HepG2 (cell line): ENCODE results near the gene RAB3IP. TPM values are rescaled to one million over a fixed set of nuclear protein-coding genes. Genes with fewer than 3 reads are reported as not detected.

Experiments used
- ATAC-seq: fragments of 200-7000 bp; cut with Tn5 transposase; 3 replicates; pipeline ENCODE4 v1.9.1; 2020; ENCODE audit warnings: mild to moderate bottlenecking, moderate library complexity
- BruUV-seq: library from RNA; stranded (reverse); fragments of 400-500 nt; replicated peaks from 2 replicates; lab custom pipeline; 2021; lab: Mats Ljungman, UMichigan
- CTCF ChIA-PET: fragments of 300-600 bp; formaldehyde crosslinking; extraction: SDS; loops from one replicate; lab custom pipeline; 2021; ENCODE audit warnings: low total read pairs, inconsistent platforms, low intra/inter-chr PET ratio; lab: Yijun Ruan, JAX
- POLR2A ChIA-PET: fragments of 350-600 bp; sonication (Branson Sonifier 250); formaldehyde crosslinking; loops from one replicate; lab custom pipeline; 2020; ENCODE audit warnings: antibody characterized with exemption, inconsistent platforms; lab: Yijun Ruan, JAX
- DNase-seq: peaks from one replicate; pipeline ENCODE4 v3.0.0-alpha.2; 2015; ENCODE audit warnings: low spot score
- FAIRE-seq: peaks from 3 replicates; lab custom pipeline; 2011; peaks lifted over from hg19 to GRCh38; lab: Jason Lieb, UNC
- H2AFZ ChIP-seq: one replicate; pipeline ENCODE4 v1.6.1; 2011; ENCODE audit warnings: low read length, inconsistent platforms
- H3K27ac ChIP-seq: fragments of 300-600 bp; 3 replicates; pipeline ENCODE4 v1.8.0; 2011; ENCODE audit warnings: mixed run types, mild to moderate bottlenecking, mixed read lengths, low read length, inconsistent platforms; ENCODE audit not compliant: insufficient read depth; ENCODE audit errors: extremely low read length
- H3K27me3 ChIP-seq, 2 experiments: fragments of 200-600 bp in 1 of 2; 2 replicates in 1 of 2; 3 replicates in 1 of 2; pipeline versions ENCODE4 v1.6.0 to v1.8.0; 2011; ENCODE audit warnings: low read length in 2 of 2, mild to moderate bottlenecking in 2 of 2, moderate library complexity in 2 of 2, inconsistent platforms in 1 of 2; ENCODE audit not compliant: insufficient read depth in 2 of 2, control insufficient read depth in 1 of 2
- H3K36me3 ChIP-seq, 2 experiments: fragments of 200-600 bp in 1 of 2; replicated peaks in 1 of 2; 2 replicates in 1 of 2; 3 replicates in 1 of 2; pipeline versions ENCODE4 v1.5.1 to v1.8.0; 2011; ENCODE audit warnings: low read length in 2 of 2, inconsistent platforms in 1 of 2; ENCODE audit not compliant: insufficient read depth in 2 of 2, control insufficient read depth in 1 of 2
- H3K4me1 ChIP-seq: 2 replicates; pipeline ENCODE4 v1.5.1; 2012; ENCODE audit warnings: low read length, inconsistent platforms; ENCODE audit not compliant: insufficient read depth
- H3K4me2 ChIP-seq: 2 replicates; pipeline ENCODE4 v1.6.0; 2011; ENCODE audit warnings: low read depth, low read length, inconsistent platforms
- H3K4me3 ChIP-seq, 3 experiments: fragments of 200-600 bp in 1 of 3; sonication (generic), shearing (Covaris generic) in 1 of 3; replicated peaks in 1 of 3; 2 replicates each; pipeline ENCODE4 v1.5.1; 2011 to 2016; ENCODE audit warnings: low read length in 3 of 3, inconsistent platforms in 2 of 3, low read depth in 2 of 3, mild to moderate bottlenecking in 2 of 3, control low read depth in 1 of 3, mixed read lengths in 1 of 3; ENCODE audit not compliant: insufficient read depth in 1 of 3
- H3K79me2 ChIP-seq: one replicate; pipeline ENCODE4 v1.6.1; 2011; ENCODE audit warnings: low read length, inconsistent platforms; ENCODE audit not compliant: insufficient read depth
- H3K9ac ChIP-seq: 2 replicates; pipeline ENCODE4 v1.6.0; 2011; ENCODE audit warnings: mild to moderate bottlenecking, low read depth, low read length, inconsistent platforms; ENCODE audit not compliant: insufficient read depth
- H3K9me3 ChIP-seq: 2 replicates; pipeline ENCODE4 v1.5.1; 2012; ENCODE audit warnings: mild to moderate bottlenecking, low read length
- H4K20me1 ChIP-seq: 2 replicates; pipeline ENCODE4 v1.6.0; 2011; ENCODE audit warnings: inconsistent platforms, mild to moderate bottlenecking, low read length, moderate library complexity; ENCODE audit not compliant: insufficient read depth
- AKNA ChIP-seq: sonication (generic); formaldehyde crosslinking; IDR thresholded peaks from 2 replicates; pipeline ENCODE4 v1.4.0; 2020; ENCODE audit warnings: missing genetic modification reagents, borderline replicate concordance
- CEBPB ChIP-seq: IDR thresholded peaks from 2 replicates; pipeline ENCODE4 v1.6.1; 2011; ENCODE audit warnings: low read depth, low read length, improper control_type of control experiment, borderline replicate concordance
- GTF2F1 ChIP-seq: fragments of 150-350 bp; IDR thresholded peaks from 2 replicates; pipeline ENCODE4 v1.6.1; 2014; ENCODE audit warnings: low read length
- MLLT10 ChIP-seq: sonication (generic); formaldehyde crosslinking; IDR thresholded peaks from 2 replicates; pipeline ENCODE4 v1.4.0; 2020; ENCODE audit warnings: missing genetic modification reagents
- MNT ChIP-seq: fragments of 450-650 bp; IDR thresholded peaks from 2 replicates; pipeline ENCODE4 v1.6.1; 2016
- U2AF1 ChIP-seq: fragments of 200-400 bp; formaldehyde crosslinking; optimal IDR thresholded peaks from 2 replicates; pipeline ENCODE3; 2017; ENCODE audit warnings: mild to moderate bottlenecking, low read depth, low read length
- ZBTB25 ChIP-seq: IDR thresholded peaks from 2 replicates; pipeline ENCODE4 v1.6.1; 2018; ENCODE audit warnings: missing genetic modification reagents
- ZNF382 ChIP-seq: sonication (generic); formaldehyde crosslinking; IDR thresholded peaks from 2 replicates; pipeline ENCODE4 v1.5.0; 2020; ENCODE audit warnings: missing genetic modification reagents, mild to moderate bottlenecking, borderline replicate concordance
- ZNF609 ChIP-seq: sonication (generic); formaldehyde crosslinking; IDR thresholded peaks from 2 replicates; pipeline ENCODE4 v1.4.0; 2020; ENCODE audit warnings: mild to moderate bottlenecking, missing genetic modification reagents, borderline replicate concordance
- ZNF878 ChIP-seq: sonication (generic); formaldehyde crosslinking; IDR thresholded peaks from 2 replicates; pipeline ENCODE4 v1.8.1; 2023; ENCODE audit warnings: mild to moderate bottlenecking, missing genetic modification reagents, moderate library complexity
- WGBS: methylation state at CpG from one replicate; pipeline ENCODE4 v1.1.6; 2017; ENCODE audit warnings: low lambda C conversion rate; 5-methylcytosine and 5-hydroxymethylcytosine counted together
- in situ Hi-C: cut with HindIII; loops from 2 replicates; pipeline ENCODE4 v1.10.0; 2017; ENCODE audit warnings: low pct_unique_long_range_greater_than_20kb; ENCODE audit not compliant: extremely low pct_ligation_motif_present
- intact Hi-C: fragments of 100-400 bp; cut with micrococcal nuclease; formaldehyde crosslinking; loops from one replicate; pipeline ENCODE4 v1.10.0; 2022; ENCODE audit not compliant: unreplicated experiment
- polyA plus RNA-seq, 8 experiments: library from polyadenylated mRNA; depleted of rRNA in 3 of 8; stranded (reverse) in 7 of 8; unstranded in 1 of 8; fragments of >200 nt; fragmentation: Illumina TruSeq in 4 of 8; extraction: Trizol in 4 of 8; gene quantifications; 2 replicates each; pipeline versions ENCODE4 v1.2.1 to v1.2.3, GENCODE V29; 2011 to 2016; ENCODE audit warnings: low read depth in 4 of 8, missing spikeins in 1 of 8, mixed read lengths in 1 of 8; ENCODE audit not compliant: insufficient read depth in 1 of 8
- total RNA-seq, 5 experiments: library from RNA; depleted of rRNA; stranded (reverse); fragments of >200 nt; fragmentation: Illumina TruSeq; extraction: Trizol; gene quantifications; 2 replicates each; pipeline ENCODE4 v1.2.3, GENCODE V29; 2016; ENCODE audit warnings: low read depth in 1 of 5
- TF ChIP-seq, protein P1 (sequence below): sonication (generic); formaldehyde crosslinking; IDR thresholded peaks from 2 replicates; pipeline ENCODE4 v1.4.0; 2020; ENCODE audit warnings: missing genetic modification reagents

RAB3IP gene
- total and polyA plus RNA-seq, 2 of the 13 experiments (the other 11 are each of a cell fraction or from before 2014, with no cell fraction given): 33.6 to 41.1 TPM

GRCh38 chr12:69758105-69758504 lies 19.4 kb downstream of the RAB3IP start:
- Histone ChIP-seq H3K9me3 (no peaks in the 10 kb centered on the region), H3K9ac (no peak overlapping the region), H3K36me3 (peaks cover 1 to 5% of the 10 kb centered on the region in 2 experiments; a peak in 2 of 5 replicates), H3K79me2 (no peaks in the 10 kb centered on the region), H3K4me3 (no peak overlapping the region), H3K4me2 (no peak overlapping the region), H2AFZ (no peak overlapping the region), H3K4me1 (no peaks in the 10 kb centered on the region), H4K20me1 (no peaks in the 10 kb centered on the region; the same call in 1 of the 2 replicates), H3K27me3 (no peaks in the 10 kb centered on the region), H3K27ac (no peak overlapping the region)
- intact Hi-C loops (no loop called here), in situ Hi-C loops (no loop called here)
- FAIRE-seq (no peak), ATAC-seq (no peak), DNase-seq (no peak)
- CTCF ChIA-PET: no interaction called here
- POLR2A ChIA-PET: no interaction called here
- no TSS peak for BruUV-seq
- 96% methylated on average over 2 of the region's 2 CpGs for WGBS
- no peak for TF ChIP-seq AKNA (CRISPR knock-in tag)
- TF ChIP-seq ZNF878 (CRISPR knock-in tag): no peak
- no peak for TF ChIP-seq ZBTB25 (CRISPR knock-in tag)
- no peak for TF ChIP-seq MLLT10
- TF ChIP-seq U2AF1: no peak
- TF ChIP-seq, protein P1, sequence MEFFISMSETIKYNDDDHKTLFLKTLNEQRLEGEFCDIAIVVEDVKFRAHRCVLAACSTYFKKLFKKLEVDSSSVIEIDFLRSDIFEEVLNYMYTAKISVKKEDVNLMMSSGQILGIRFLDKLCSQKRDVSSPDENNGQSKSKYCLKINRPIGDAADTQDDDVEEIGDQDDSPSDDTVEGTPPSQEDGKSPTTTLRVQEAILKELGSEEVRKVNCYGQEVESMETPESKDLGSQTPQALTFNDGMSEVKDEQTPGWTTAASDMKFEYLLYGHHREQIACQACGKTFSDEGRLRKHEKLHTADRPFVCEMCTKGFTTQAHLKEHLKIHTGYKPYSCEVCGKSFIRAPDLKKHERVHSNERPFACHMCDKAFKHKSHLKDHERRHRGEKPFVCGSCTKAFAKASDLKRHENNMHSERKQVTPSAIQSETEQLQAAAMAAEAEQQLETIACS: no peak
- no peak for TF ChIP-seq MNT
- no peak for TF ChIP-seq CEBPB
- TF ChIP-seq GTF2F1: no peak
- no peak for TF ChIP-seq ZNF382 (CRISPR knock-in tag)
- TF ChIP-seq ZNF609: no peak
